HG02588 (cell line): ENCODE measurements around the gene OR56B4.
"Not testable (repeated sequence)": the region's sequence is repeated elsewhere in the genome, so short reads cannot be mapped to it uniquely, and the experiment has no call there.

ENCODE experiments used
- ATAC-seq: cut with Tn5 transposase; IDR thresholded peaks from one replicate; pipeline ENCODE4 v1.9.1; 2021; ENCODE audit warnings: mild to moderate bottlenecking, moderate library complexity; ENCODE audit not compliant: unreplicated experiment

Gene OR56B4

DNA sequence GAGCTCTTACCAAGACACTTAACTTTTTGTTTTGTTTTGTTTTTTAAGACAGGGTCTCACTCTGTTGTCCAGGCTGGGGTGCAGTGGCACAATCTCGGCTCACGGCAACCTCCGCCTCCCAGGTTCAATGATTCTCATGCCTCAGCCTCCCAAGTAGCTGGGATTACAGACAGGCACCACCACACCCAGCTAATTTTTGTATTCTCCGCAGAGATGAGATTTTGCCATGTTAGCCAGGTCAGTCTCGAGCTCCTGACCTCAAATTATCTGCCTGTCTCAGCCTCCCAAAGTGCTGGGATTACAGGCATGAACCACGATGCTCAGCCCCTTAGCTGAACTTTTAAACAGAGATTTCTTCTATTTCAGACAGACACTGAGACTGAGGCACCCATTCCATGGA is at the start of gene OR56B4:
Gene OR56B4, plus strand, starts transcription at position 301 of the 400 bp plus-strand sequence. Its CDS starts 95 bp downstream, at position 396.
- ATAC-seq, result not testable (repeated sequence)

- ATAC-seq, result no peak
These were observed 46.0 kb upstream of the OR56B4 start for GRCh38 chr11:6061475-6061874.

DNA sequence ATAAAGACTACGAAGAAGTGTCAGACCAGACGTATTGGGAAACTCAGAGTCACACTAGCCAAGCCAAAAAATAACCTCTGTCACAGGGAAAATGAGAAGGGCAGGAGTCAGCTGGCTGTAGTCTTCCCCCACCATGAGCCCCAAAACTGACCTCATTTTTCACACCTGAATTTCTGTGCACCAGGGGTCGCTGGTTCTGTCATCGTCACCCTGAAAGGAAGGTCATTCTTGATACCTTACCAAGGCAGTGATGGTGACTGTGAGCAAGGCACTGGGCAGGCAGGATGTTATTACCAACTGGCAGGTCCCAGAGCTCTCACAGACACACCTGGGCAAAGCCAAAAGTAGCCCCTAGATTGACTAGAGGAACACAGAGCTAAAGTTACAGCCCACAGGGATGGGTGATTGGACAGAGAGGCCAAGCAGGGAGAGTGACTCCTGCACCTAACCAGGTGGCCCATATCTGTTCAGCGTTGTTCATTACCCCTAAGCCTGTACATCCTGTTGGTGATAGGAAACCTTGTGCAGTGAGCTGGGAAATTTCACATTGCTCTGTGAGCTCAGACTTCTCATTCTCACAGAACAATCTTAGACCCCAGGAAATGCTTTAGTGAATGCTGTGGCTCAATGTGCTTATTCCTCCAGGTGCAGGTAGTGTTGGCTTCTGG is 44.7 kb upstream of the OR56B4 start:
- ATAC-seq, result no peak

DNA sequence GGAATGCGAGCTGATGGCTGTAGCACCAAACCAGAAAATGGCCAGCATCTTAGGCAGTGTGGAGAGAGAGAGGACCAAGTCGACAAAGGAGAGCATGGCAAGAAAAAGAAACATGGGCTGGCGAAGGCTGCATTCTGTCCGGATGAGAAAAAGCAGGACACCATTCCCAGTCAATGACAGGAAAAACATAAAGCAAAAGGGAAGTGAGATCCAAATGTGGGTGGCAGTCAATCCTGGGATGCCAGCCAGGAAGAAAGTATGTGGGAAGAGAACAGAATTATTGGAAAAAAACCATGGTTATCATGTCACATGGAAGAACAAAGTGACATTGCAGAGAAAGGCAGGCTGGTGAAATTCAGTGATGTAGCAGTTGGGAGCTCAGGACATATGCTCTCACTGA is 40.0 kb upstream of the OR56B4 start:
- ATAC-seq, result no peak

DNA sequence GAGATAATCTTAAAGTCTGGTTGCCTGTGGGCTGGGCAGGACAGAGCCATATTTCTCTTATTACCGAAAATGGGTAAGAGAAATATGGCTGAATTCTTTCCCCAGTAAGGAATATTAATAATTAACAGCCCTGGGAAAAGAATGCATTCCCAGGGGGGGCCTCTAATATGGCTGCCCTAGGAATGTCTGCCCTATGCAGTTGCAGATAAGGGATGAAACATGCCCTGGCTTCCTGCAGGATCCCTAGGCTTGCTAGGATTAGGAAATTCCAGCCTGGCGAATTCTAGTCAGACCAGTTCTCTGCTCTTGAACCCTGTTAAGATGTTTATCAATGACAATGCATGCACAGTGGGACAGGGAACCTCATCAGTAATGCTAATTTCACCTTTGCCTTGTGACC is 31.0 kb upstream of the OR56B4 start:
- not testable (repeated sequence) for ATAC-seq

GRCh38 chr11:6077723-6078122 is 29.8 kb upstream of the OR56B4 start:
- ATAC-seq, result no peak

- ATAC-seq, result no peak
These were observed 28.0 kb upstream of the OR56B4 start for GRCh38 chr11:6079463-6079862.

DNA sequence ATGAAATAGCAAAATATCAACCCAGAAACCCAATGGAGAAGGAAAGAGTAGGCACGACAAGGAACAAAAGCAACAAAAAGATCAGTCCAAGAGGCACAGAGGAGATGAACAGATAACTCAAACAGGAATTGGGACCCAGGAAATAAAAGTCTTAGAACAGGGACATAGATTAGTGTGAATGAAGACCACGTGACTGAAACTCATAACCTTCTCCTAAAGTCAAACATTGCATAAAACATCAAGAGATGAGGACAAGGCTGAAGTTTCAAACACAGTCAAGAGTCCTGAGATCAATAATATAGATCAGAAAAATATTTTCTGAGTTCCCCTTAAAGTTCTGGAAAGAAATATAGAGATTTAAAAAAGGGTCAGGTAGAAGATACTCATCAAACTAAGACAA is 24.4 kb upstream of the OR56B4 start:
- no peak for ATAC-seq

DNA sequence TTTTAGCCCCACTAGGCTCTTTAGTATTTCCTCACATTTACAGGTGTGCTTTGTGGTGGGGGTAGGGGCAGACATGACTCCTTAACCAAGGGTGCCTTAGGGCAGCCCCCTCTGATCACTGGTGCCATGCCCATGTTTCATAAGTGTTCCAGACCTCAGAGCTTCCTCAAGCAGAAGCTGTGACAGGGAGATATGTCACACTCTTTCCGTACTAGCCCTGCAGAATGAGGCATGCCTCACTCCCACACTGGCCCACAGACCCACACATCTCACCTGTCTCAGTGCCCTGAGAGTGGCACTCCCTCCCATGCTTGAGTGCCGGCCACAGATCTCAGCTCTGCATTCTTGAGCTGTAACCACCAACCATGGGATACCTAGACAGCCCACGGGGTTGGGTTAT is 22.9 kb upstream of the OR56B4 start:
- no peak for ATAC-seq

DNA sequence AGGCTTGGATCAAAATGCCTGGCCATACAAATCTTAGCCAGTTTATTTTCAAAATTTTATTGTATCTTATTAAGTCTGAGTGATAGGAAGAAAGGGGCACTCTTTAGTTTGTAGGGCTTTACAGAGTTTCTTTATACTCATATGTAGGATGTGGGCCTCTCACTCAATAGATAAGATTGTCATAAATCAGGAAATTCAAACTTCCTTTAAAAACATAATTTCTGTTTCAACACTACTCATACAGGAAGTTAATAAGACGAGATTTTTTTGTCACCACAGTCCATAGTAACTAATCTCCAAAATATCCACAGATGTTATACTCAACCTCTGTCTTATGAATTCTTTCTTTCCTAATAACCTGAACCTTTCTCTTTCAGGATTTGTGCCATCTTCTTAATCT is 13.3 kb upstream of the OR56B4 start:
- no peak for ATAC-seq

DNA sequence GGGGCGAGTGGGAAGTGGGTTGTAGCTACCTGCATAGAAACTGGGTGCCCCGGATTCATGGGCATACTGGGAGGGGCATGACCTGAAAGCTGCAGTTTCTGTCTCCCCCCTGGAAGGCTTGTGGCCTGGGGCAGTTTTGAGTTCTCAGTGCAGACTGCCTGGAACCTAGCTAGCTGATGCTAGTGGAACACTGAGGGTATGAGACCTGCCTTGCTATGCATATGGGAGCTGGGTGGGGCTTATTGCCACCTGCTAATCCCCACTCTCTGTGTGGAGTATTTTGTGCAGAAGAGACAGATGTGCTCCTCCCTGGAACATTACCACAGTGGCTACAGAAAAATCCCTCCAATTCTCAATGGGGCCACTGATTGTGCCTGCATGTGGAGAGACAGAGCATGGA is 11.7 kb upstream of the OR56B4 start:
- no peak for ATAC-seq

DNA sequence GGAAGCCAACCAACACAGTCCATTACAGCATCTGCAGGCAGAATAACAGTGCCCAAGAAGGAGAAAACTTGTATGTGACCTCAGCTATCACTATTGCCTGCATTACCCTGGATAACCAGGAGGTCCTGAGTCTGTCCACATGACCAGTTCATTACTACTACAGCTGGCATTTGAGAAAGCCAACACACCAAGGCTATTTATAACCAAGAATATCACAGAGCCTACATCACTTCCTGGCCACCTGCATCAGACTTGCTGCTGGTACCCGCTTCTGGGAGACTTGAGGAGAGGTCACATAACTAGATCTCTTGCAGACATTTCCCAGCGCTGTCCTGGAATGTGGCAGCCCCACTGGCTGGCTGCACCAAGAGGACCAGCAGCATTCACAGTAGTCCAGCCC is 11.1 kb upstream of the OR56B4 start:
- no peak for ATAC-seq

DNA sequence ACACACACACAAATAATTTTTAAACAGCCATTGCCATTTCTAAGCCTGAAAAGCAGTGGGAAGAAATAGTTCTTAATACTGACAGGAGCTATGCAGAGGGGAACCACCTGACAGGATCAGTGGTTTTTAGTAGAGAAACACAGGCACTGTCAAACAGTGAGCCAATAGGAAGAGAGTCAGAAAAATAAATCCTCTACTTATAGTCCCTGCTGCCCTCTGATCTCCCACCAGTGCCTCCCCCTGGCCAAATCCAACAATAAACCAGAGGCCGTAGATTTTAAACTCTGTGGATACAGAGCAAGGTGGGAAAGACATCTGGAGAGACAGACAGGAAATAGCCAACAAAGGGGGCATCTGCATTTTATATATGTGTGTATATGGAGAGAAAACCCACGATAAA is 7.9 kb upstream of the OR56B4 start:
- ATAC-seq, result no peak

- ATAC-seq, result no peak
These were observed 2.5 kb downstream of the OR56B4 start for GRCh38 chr11:6110011-6110410.

DNA sequence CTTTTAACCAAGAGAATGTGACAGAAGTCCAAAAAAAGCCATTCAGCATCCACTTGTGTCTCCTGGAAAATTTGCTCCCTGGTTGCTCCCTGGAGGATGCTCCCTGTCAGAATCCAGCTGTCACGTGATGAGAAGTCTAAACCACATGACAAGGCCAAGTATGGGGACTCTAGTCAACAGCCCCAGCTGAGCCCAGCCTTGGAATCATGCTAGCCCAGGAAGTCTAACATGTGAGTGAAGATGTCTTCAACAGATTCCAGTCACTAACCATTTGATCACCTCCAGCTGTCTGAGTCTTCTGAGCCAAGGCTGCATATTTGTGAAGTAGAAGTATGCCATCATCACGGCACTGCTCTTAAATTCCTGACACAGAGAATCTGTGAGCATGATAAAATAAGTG is 4.2 kb downstream of the OR56B4 start:
- no peak for ATAC-seq

DNA sequence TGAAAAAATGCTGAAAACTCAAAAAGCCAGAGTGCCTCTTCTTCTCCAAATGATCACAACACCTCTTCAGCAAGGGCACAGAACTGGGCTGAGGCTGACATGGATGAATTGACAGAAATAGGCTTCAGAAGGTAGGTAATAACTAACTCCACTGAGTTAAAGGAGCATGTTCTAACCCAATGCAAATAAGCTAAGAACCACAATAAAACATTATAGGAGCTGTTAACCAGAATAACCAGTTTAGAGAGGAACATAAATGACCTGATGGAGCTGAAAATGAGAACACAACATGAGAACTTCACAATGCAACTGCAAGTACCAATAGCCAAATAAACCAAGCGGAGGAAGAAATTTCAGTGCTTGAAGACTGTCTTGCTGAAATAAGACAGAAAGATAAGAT is 9.2 kb downstream of the OR56B4 start:
- ATAC-seq, result no peak

GRCh38 chr11:6124245-6124644 is 16.8 kb downstream of the OR56B4 start:
- no peak for ATAC-seq

GRCh38 chr11:6127881-6128280 is 20.4 kb downstream of the OR56B4 start:
- no peak for ATAC-seq

DNA sequence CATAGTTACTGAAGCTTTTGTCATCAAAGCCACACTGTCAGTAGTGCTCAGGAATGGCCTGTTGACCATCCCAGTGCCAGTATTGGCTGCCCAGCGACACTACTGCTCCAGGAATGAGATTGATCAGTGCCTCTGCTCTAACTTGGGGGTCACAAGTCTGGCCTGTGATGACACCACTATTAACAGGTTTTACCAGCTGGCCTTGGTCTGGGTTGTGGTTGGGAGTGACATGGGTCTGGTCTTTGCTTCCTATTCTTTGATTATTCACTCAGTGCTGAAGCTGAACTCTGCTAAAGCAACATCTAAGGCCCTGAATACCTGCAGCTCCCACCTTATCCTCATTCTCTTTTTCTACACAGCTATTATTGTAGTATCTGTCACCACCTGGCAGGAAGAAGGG is 21.5 kb downstream of the OR56B4 start:
- ATAC-seq, result no peak

- ATAC-seq, result no peak
These were observed 22.2 kb downstream of the OR56B4 start for GRCh38 chr11:6129635-6130034.

- no peak for ATAC-seq
These were observed 24.9 kb downstream of the OR56B4 start for GRCh38 chr11:6132431-6132830.

DNA sequence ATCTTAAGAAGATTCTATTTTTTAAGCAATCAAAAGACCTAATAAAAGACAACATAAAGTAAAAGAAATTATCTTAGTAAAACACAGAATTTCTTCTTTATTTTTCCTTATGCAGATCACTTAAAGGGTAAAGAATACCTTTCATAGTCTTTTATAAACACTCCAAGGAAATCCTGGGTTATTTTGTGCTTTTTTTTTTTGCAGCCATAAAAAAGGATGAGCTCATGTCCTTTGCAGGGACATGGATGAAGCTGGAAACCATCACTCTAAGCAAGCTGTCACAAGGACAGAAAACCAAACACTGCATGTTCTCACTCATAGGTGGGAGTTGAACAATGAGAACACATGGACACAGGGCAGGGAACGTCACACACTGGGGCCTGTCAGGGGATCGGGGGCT is 28.5 kb downstream of the OR56B4 start:
- ATAC-seq, result not testable (repeated sequence)

- ATAC-seq, result no peak
These were observed 35.5 kb downstream of the OR56B4 start for GRCh38 chr11:6142936-6143335.
